ENCODE results near the gene LIMA1. TPM values are rescaled to one million over a fixed set of nuclear protein-coding genes. Genes with fewer than 3 reads are reported as not detected.
"Not testable (repeated sequence)": the region's sequence is repeated elsewhere in the genome, so short reads cannot be mapped to it uniquely, and the experiment has no call there.

The LIMA1 gene
- polyA plus RNA-seq, 3 donors: 15.9 to 134 (median 108) TPM

DNA sequence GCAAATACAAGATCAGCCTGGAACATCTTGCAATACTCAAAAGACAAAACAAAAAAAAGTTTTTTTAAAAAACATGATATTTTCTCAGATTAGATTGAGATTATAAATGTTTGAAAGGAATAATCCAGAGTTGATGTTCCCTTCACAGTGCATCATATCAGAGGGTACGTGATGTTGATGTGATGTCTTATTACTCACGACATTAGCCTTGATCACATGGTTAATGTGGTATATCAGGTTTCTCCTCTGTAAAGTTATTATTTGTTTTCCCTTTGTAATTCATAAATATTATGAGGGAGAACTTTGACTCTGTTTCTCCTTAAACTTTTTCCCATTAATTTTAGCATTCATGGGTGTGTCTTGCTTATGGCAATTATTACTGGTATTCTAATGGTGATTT lies 26.6 kb downstream of the LIMA1 start:
- WGBS, 3 donors: 84 to 93% (median 92%) methylated on average over 2 of the region's 2 CpGs
- H3K27ac ChIP-seq (ENCODE audit: low read depth, low read length): no peak overlapping the region

DNA sequence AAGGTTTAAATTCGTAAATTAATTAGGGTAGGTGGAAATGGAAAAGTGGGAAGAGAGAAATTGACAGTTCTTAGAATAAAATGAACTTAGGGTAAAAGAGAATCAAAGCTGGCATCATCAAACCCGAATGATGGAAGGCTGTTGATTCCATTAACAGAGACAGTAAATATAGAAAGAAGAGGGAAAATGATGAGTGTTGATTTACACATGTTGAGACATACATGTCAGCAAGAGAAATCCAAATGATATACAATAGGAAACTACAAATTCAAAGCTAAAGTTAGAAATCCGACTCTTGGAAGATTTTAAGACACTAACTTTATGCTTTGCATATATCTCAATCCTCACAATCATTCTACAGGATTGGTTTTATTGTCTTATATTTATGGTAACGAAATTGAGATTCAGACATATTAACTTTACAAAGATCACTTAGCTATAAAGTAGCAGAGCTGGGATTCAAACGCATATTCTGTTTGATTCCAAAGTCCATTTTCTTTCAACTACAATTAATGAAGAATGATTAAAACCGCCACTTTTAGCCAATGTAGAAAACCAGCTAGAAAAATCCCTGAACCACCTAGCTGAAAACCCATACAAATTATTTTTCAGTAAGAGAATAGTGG lies 30.2 kb downstream of the LIMA1 start:
- WGBS, 3 donors: 65 to 94% (median 93%) methylated on average over 6 of the region's 6 CpGs
- no peak overlapping the region for H3K27ac ChIP-seq (ENCODE audit: low read depth, low read length)

DNA sequence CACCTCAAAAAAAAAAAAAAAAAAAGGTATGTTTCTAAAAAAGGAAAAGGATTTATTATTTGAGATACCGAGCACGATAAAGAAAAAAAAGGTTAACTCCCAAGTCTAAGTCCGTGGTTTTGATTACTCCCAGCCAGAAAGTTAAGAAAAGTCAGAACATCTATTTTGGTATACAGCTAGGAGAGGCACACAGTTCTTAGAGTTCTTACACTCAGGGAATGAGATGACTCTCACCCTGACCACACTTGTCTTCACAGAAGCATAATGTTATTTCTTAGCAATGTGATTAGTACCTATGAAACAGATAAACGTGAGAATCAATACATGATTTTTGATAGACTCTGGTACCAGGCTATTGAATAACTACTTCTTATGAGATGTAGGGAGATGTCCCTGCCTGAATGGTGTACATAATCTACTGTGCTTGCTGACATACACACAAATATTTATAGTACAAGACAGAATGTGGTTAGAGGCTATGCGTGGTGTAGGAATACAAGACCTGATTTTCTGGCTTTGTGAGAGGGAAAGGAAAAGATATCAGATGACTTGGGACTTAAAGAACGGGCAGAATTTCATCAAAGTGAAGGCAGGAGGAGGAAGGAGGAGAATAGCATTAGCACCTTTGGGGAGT lies 31.6 kb downstream of the LIMA1 start:
- H3K27ac ChIP-seq (ENCODE audit: low read depth, low read length): no peak overlapping the region
- 47 to 65% (median 65%) methylated on average over 6 of the region's 6 CpGs for WGBS, 3 donors

DNA sequence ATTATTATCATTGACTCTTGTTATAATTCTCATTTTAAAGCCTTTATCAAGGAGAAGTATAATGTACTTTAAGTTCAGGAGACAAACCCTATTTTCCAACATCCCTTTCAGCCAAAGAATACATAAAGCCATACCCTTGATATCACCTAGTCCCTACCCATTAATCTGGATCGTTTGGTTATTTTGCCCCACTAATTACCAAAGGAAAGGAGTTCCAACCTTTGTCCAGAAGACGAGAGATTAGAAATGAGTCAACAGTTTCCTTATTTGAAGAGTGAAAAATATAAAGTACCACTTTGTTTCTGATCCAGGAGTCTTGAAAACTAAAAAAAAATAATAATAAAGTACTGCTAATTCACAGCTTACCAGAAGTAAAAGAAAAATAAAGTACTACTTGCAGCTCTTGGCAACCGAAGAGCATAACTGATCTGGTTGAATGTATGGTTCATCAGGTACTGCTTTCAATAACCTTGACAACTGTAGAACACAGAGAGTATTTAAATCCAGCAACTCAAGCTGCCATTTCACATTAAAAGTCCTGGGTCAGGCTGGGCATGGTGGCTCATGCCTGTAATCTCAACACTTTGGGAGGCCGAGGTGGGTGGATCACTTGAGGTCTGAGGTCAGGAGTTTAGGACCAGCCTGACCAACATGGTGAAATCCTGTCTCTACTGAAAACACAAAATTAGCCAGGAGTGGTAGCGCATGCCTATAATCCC lies 33.7 kb downstream of the LIMA1 start:
- H3K27ac ChIP-seq (ENCODE audit: low read depth, low read length): no peak overlapping the region
- WGBS, 3 donors: 44 to 77% (median 71%) methylated on average over 5 of the region's 5 CpGs

DNA sequence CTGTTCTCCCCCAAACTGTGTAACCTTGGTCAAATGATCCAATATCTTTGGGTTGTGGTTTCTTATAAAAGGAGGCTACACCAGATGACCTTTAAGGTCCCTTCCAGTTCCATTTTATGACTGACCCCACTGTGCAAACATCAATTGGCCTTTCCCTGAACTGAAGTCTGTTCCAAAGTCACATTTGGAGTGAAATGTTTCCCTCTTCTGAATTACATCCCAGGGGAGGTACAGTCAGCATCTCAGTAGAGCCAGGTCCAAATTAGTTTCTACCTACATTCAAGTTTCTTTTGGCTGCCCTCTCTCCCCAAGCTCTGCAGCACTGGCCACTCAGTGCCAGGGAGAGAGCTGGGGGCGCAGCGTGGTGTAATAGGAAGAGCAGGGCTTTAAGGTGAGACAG lies 34.4 kb downstream of the LIMA1 start:
- WGBS, 3 donors: 81 to 96% (median 89%) methylated on average over 2 of the region's 2 CpGs
- H3K27ac ChIP-seq (ENCODE audit: low read depth, low read length): no peak overlapping the region

DNA sequence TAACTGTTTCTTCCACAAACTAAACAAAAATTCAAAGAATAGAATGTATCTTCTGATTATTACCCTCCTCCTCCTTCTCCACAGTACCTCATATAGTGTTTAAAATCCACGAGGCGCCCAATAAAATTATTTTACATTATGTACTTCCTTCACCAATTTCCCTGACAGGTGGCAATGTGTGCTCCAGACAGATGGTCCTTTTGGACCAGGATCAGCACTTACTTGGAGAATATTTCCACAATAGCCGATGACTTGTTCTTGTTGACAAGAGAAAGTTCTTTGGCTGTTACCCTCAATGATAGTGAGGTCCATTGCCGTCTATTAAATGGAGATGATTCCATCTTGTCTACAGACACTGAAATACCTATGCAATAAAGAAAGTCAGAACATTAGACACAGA lies 34.9 kb downstream of the LIMA1 start:
- WGBS, 3 donors: 80 to 90% (median 83%) methylated on average over 4 of the region's 4 CpGs
- H3K27ac ChIP-seq (ENCODE audit: low read depth, low read length): no peak overlapping the region

DNA sequence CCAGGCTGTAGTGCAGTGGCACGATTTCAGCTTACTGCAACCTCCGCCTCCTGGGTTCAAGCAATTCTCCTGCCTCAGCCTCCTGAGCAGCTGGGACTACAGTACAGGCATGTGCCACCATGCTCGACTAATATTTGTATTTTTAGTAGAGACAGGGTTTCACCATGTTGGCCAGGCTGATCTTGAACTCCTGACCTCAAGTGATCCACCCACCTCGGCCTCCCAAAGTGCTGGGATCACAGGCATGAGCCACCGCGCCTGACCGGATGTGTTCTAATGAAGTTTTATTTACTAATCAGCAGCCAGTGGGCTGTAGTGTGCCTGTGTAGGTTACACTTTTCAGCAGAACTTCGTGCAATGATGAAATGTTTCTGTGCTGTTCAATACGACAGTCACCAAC lies 35.7 kb downstream of the LIMA1 start:
- not testable (repeated sequence) for H3K27ac ChIP-seq (ENCODE audit: low read depth, low read length)
- WGBS, 3 donors: 62 to 93% (median 83%) methylated on average over 9 of the region's 9 CpGs

DNA sequence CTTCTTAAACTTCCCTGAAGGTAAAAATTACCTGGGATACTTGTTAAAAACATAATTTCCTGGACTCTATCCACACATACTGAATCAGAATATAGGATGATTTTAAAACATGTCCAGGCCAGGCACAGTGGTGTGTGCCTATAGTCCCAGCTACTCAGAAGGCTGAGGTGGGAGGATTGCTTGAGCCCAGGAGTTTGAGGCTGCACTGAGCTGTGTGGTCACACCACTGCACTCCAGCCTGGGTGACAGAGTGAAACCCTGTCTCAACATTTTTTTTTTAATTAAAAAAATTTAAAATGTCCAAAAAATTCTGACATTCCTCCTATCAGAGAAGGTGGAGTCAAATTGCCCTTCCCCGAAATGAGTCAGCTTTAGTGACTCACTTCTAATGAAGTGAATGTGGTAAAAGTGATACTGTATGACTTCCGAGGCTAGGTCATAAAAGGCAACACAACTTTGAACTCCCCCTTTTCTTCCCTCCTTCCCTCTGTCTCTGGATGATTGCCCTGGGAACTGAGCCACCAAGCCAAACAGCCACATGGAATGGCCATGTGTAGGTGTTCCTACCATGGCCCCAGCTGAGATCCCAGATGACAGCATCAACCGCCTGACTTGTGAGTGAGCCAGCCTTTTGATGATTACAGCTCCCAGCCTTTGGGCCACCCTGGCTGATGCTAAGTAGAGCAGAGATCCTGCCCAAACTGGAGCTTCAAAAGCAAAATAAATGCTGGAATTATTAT lies 36.3 kb downstream of the LIMA1 start:
- 46 to 54% (median 48%) methylated on average over 3 of the region's 3 CpGs for WGBS, 3 donors
- no peak overlapping the region for H3K27ac ChIP-seq (ENCODE audit: low read depth, low read length)

DNA sequence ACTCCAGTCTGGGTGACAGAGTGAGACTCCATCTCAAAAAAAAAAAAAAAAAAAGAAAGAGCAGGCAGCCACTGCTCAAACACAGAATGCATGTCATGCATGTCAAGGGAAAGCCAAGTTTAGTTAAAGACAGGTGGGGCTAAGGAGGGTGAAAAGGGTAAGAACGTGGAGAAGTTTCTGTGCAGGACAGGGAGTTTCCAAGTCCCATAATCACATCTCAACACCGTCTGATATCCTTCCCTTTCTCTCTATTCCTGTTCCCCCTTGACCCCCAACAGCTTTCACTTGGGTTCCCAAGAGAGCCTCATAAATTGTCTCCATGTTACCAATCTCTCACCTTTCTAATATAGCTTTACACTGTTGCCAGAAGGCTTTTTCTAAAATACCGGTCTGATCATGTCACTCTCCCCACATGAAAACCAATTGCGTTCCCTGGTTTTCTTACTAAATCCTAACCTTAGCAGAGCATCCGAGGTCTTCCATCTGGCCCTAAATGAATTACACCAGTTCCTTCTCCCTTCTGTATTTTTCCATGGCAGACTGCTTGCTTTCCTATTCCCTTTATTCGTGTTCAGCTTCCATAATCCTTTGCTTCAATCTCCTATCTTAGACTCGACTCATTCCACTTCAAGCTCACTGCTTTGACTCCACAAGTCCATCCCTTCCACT lies 37.0 kb downstream of the LIMA1 start:
- WGBS, 3 donors: 69 to 78% (median 73%) methylated on average over 7 of the region's 7 CpGs
- H3K27ac ChIP-seq (ENCODE audit: low read depth, low read length): no peak overlapping the region

DNA sequence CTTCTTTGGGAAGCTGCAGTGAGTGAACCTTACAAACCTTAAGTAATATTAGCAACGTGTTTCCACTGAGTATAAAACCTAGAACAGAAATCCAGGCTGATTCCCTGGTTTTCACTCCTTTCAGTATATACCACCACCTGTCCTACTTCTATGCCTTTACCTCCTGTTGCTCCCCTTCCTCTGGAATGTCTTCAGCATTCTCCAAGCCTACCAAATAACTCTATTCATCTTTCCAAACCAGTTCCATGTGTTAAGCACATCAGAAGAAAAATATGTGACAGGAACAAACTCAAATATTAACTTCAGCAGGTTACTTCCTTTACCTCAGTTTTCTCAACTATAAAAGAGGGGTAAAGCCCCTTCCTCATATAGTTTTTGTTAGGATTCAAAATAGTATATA lies 39.8 kb downstream of the LIMA1 start:
- H3K27ac ChIP-seq (ENCODE audit: low read depth, low read length): no peak overlapping the region

DNA sequence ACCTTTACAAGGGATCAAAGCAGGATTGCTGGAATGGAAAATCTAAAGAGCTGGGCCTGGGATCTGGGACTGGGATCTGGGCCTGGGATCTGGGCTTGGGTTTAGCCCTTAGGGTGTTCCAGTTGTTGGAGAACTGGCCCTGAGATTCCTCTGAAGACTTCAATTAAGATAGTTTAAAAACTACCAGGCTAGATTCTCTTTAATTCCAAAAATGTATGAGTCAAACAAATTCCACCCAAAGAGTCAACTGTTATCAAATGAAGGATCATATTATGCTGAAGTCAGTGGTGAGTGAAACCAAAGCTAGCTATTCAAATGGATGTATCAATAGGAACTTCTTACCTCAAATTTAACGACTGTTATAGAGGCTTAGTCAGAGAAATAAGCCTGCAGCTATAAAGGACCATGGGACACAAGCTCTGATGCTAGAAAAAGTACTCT lies 40.5 kb downstream of the LIMA1 start:
- WGBS, 3 donors: 17 to 62% (median 59%) methylated on average over 1 of the region's 1 CpG

More for the DNA sequence above, 39.8 kb downstream of the LIMA1 start:
- WGBS, 3 donors: 50 to 81% (median 61%) methylated on average over 1 of the region's 1 CpG

DNA sequence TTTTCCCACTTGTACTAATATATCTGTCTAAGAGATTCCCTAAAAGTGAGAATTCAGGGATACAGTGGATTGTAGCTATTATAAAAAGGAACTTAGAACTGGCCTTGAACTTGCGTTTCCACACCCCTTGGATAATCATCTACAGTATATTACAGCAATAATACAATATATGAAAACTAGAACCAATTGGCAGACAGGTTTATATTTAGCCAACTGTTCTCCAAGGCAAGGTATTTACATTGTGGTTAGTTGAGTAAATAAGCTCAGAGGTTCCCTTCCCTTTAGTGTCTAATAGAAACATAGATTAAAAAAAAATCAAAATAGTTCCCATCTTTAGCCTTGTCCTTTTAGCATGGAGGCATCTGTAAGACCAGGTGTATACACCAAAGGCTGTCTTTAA lies 42.1 kb downstream of the LIMA1 start:
- no peak overlapping the region for H3K27ac ChIP-seq (ENCODE audit: low read depth, low read length)
- WGBS, 3 donors: 36 to 65% (median 54%) methylated on average over 1 of the region's 1 CpG

More for the DNA sequence above, 40.5 kb downstream of the LIMA1 start:
- peak overlapping the region; percentile 79 for H3K27ac ChIP-seq (ENCODE audit: low read depth, low read length)

DNA sequence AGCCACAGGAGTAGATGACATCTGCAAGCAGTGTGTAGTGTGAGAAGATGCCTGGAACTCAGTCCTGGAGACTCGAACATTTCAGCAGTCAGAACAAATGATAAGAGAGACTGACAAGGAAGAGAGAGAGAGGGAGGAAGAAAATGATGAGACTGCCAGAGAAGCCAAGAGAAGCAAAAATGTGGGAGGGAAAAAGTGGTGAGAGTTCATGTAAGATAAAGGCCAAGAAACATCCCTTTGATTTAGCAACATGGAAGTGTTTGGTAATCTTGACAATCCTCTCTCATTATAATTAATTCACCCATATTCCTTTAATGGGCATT lies 42.6 kb downstream of the LIMA1 start:
- no peak overlapping the region for H3K27ac ChIP-seq (ENCODE audit: low read depth, low read length)
- 35 to 58% (median 50%) methylated on average over 1 of the region's 1 CpG for WGBS, 3 donors

DNA sequence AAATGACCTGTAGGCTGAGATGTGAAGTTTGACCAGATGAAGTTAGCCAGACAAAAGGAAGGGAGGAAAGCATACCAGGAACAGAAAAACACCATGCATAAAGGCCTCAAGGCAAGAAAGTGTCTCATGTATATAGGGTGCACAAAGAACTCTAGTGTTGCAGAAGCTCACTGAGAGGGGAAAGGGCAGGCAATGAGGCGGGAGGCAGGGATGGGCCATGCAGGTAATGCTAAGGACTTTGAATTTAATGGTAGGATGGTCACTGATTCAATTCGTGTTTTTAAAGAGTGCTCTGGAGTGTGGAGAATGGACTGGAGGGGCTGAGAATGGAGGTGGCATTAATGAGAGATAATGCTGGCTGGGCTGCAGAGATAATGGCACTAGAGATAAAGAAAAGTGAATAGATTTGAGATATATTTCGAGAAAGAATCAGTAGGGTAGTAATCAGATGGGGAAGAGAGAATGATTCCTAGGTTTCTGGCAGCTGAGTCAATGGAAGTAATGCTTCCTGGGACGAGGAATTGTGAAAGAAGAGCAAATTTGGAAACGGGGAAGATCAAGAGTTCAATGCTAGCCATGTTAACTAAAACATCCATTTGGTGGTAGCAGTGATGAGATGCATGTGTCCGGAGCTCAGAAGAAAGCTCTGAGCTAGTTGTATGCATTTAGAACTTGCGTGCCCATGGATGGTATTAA lies 43.1 kb downstream of the LIMA1 start:
- 71 to 84% (median 77%) methylated on average over 7 of the region's 7 CpGs for WGBS, 3 donors

DNA sequence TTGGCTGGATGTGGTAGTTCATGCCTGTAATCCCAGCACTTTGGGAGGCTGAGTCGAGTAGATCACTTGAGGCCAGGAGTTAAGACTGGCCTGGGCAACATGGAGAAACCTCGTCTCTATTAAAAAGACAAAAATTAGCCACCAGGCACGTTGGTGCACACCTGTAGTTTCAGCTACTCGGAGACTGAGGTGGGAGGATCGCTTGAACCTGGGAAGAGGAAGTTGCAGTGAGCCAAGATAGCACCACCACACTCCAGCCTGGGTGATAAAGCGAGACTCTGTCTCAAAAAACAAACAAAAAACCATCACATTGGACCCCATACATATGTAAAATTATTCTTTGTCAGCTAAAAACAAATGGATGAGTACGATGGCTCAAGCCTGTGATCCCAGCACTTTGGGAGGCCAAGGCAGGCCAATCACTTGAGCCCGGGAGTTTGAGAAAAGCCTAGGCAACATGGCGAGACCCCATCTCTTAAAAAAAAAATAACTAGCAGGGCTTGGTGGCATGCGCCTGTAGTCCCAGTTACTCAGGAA lies 43.9 kb downstream of the LIMA1 start:
- no peak overlapping the region for H3K27ac ChIP-seq (ENCODE audit: low read depth, low read length)
- WGBS, 3 donors: 87 to 91% (median 89%) methylated on average over 10 of the region's 10 CpGs

More for the DNA sequence above, 43.1 kb downstream of the LIMA1 start:
- no peak overlapping the region for H3K27ac ChIP-seq (ENCODE audit: low read depth, low read length)

DNA sequence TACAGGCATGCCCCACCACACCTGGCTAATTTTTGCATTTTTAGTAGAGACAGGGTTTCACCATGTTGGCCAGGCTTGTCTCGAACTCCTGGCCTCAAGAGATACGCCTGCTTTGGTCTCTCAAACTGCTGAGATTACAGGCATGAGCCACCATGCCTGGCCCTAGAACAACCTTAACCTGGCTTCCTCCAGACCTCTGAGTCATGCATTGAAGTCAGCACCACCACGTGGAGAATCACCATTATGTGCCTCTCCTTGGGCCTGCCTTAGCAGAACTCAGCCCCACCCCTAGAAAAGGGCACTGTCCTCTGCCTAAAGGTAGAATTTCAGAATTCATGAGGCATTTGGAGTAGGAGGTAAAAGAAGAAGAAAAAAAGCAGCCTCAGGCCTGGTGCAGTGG lies 49.0 kb downstream of the LIMA1 start:
- H3K27ac ChIP-seq (ENCODE audit: low read depth, low read length): no peak overlapping the region
- WGBS, 3 donors: 70 to 90% (median 78%) methylated on average over 3 of the region's 3 CpGs

DNA sequence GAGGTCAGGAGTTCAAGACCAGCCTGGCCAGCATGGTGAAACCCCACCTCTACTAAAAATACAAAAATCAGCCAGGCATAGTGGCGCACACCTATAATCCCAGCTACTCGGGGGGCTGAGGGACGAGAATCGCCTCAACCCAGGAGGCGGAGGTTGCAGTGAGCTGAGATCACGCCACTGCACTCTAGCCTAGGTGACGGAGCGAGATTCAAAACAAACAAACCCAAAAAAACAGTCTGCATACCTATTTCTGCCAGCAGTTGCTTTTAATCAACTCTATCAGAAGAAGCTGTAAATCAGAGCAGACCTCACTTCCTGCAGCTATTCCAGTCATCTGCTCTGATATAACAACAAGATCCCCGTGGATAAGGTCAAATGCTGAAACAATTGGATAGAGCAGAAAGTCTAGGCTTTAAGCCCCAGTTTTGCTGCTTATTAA lies 50.5 kb downstream of the LIMA1 start:
- H3K27ac ChIP-seq (ENCODE audit: low read depth, low read length): no peak overlapping the region
- WGBS, 3 donors: 89 to 91% (median 90%) methylated on average over 9 of the region's 9 CpGs

DNA sequence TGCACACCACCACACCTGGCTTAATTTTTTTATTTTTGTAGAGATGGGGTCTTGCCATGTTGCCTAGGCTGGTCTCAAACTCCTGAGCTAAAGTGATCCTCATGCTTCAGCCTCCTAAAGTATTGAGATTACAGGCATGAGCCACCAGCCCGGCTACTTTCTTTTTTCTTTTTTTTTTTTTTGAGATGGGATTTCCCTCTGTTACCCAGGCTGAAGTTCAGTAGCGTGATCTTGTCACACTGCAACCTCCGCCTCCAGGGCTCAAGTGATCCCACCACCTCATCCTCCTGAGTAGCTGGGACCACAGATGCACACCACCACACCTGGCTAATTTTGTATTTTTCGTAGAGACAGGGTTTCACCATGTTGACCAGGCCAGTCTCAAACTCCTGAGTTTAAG lies 51.1 kb downstream of the LIMA1 start:
- WGBS, 3 donors: 96 to 97% (median 96%) methylated on average over 4 of the region's 4 CpGs
- H3K27ac ChIP-seq (ENCODE audit: low read depth, low read length): no peak overlapping the region
